Spleen (tissue), 7 donors: ENCODE measurements around the gene ADARB2.

Source experiments
- POLR2A ChIP-seq, 3 donors: fragments of 450-650 bp; IDR thresholded peaks; one replicate each; pipeline ENCODE4 v1.5.1; 2017; ENCODE audit warnings: antibody characterized with exemption in 3 of 3, mild to moderate bottlenecking in 1 of 3
- POLR2AphosphoS5 ChIP-seq, 3 donors: sonication (generic); formaldehyde crosslinking; IDR thresholded peaks; one replicate each; pipeline ENCODE4 v1.5.1; 2017; ENCODE audit warnings: antibody characterized with exemption in 3 of 3
- TF ChIP-seq, protein P1 (sequence below), 11 experiments: fragments of 200-600 bp in 7 of 11; fragments of 450-650 bp in 4 of 11; sonication (generic) in 4 of 11; IDR thresholded peaks in 8 of 11; conservative IDR thresholded peaks in 3 of 11; 1 replicate in 7 of 11; 2 replicates in 4 of 11; pipeline versions ENCODE4 v1.4.0 to v1.8.0; 2016 to 2021; ENCODE audit warnings: antibody characterized with exemption in 11 of 11, inconsistent platforms in 4 of 11, mild to moderate bottlenecking in 1 of 11
- donor health status: DM: no; HTN: no; CAD: no; lungs with moderate emphysema.
- donor health status: DM: no; HTN: no; CAD: no.
- donor health status: DM: no; HTN: no; CAD: no.

DNA sequence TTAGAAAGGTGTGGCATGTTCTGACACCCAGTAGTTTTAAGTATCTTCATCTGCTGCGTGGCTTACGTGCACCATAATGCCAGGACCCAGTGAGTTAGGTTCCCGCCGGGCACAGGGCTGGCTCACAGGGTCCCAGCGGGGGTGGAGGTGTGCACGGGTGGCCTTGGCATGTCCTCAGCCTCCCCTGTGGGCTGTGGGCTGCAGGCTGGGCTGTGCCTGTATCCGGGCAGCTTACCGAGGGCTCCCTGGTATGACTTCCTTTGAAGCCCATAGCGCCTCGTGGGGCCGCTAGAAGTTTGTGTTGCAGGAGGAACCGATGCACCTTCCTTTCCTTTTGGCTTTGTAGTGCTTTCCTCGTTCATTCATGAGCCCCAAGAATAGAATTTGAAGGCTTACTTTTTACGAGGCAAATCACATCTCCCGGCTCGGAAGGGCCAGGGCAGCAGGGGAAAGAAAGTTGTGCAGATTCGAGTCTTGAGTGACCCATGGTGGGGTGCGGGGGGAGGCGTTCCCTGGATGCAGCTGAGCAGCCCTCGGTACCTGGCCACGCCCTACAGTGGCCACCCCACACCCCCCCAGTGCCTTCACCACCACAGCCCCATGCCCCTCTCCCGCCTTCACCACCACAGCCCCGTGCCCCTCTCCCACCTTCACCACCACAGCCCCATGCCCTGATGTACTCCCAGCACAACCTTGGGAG is 568.0 kb downstream of the ADARB2 start:
- no peak for TF ChIP-seq POLR2AphosphoS5 (IDR thresholded peaks at IDR 0.05)
- TF ChIP-seq POLR2A (IDR thresholded peaks at IDR 0.05) = no peak
- TF ChIP-seq, protein P1, sequence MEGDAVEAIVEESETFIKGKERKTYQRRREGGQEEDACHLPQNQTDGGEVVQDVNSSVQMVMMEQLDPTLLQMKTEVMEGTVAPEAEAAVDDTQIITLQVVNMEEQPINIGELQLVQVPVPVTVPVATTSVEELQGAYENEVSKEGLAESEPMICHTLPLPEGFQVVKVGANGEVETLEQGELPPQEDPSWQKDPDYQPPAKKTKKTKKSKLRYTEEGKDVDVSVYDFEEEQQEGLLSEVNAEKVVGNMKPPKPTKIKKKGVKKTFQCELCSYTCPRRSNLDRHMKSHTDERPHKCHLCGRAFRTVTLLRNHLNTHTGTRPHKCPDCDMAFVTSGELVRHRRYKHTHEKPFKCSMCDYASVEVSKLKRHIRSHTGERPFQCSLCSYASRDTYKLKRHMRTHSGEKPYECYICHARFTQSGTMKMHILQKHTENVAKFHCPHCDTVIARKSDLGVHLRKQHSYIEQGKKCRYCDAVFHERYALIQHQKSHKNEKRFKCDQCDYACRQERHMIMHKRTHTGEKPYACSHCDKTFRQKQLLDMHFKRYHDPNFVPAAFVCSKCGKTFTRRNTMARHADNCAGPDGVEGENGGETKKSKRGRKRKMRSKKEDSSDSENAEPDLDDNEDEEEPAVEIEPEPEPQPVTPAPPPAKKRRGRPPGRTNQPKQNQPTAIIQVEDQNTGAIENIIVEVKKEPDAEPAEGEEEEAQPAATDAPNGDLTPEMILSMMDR (IDR thresholded peaks at IDR 0.05 in 8 of 11, conservative IDR thresholded peaks at IDR 0.05 in 3 of 11) = no peak
